GM23338 (cell line): Measurements from ENCODE around the gene TICAM2. TPM values are rescaled to one million over a fixed set of nuclear protein-coding genes. Genes with fewer than 3 reads are reported as not detected.

Source experiments
- ATAC-seq: fragments of 200-7000 bp; cut with Tn5 transposase; 3 replicates; pipeline ENCODE4 v1.9.1; 2020
- DNase-seq: peaks from one replicate; pipeline ENCODE4 v3.0.0-alpha.2; 2015; ENCODE audit warnings: low spot score
- H2AFZ ChIP-seq: fragments of 200-600 bp; sonication (generic); 2 replicates; pipeline ENCODE4 v1.8.0; 2016; ENCODE audit warnings: antibody characterized with exemption, mild to moderate bottlenecking, moderate library complexity
- H3F3A ChIP-seq: fragments of 200-600 bp; sonication (generic); replicated peaks from 2 replicates; pipeline ENCODE4 v1.8.0; 2017; ENCODE audit warnings: antibody characterized with exemption, mixed run types, low read depth
- H3K27ac ChIP-seq: fragments of 200-600 bp; sonication (generic); 2 replicates; pipeline ENCODE4 v1.6.1; 2016; ENCODE audit warnings: low read depth
- H3K27me3 ChIP-seq: fragments of 200-600 bp; sonication (generic); 2 replicates; pipeline ENCODE4 v1.8.0; 2016; ENCODE audit warnings: mild to moderate bottlenecking, mixed run types, moderate library complexity; ENCODE audit not compliant: insufficient read depth
- H3K36me3 ChIP-seq: fragments of 200-600 bp; sonication (generic); 2 replicates; pipeline ENCODE4 v1.8.0; 2016; ENCODE audit warnings: mild to moderate bottlenecking; ENCODE audit not compliant: insufficient read depth
- H3K4me1 ChIP-seq: fragments of 200-600 bp; sonication (generic); 2 replicates; pipeline ENCODE4 v1.8.0; 2016; ENCODE audit warnings: mild to moderate bottlenecking, moderate library complexity; ENCODE audit not compliant: insufficient read depth
- H3K4me2 ChIP-seq: fragments of 200-600 bp; sonication (generic); 2 replicates; pipeline ENCODE4 v1.7.1; 2017; ENCODE audit warnings: mixed run types
- H3K4me3 ChIP-seq: fragments of 200-600 bp; sonication (generic); 2 replicates; pipeline ENCODE4 v1.6.1; 2016; ENCODE audit warnings: mixed run types
- H3K79me2 ChIP-seq: fragments of 200-600 bp; sonication (generic); replicated peaks from 2 replicates; pipeline ENCODE4 v1.8.0; 2017; ENCODE audit warnings: mild to moderate bottlenecking; ENCODE audit not compliant: insufficient read depth
- H3K9me2 ChIP-seq: fragments of 200-600 bp; sonication (generic); 2 replicates; pipeline ENCODE4 v1.8.0; 2017; ENCODE audit not compliant: insufficient read depth
- H4K20me1 ChIP-seq: fragments of 200-600 bp; sonication (generic); replicated peaks from 2 replicates; pipeline ENCODE4 v1.8.0; 2017; ENCODE audit warnings: mild to moderate bottlenecking; ENCODE audit not compliant: insufficient read depth
- H3K27ac Mint-ChIP-seq: 2 replicates; pipeline ENCODE4 v1.8.0; 2020; ENCODE audit warnings: inconsistent platforms, mild to moderate bottlenecking, moderate library complexity, mixed read lengths
- H3K27me3 Mint-ChIP-seq: 3 replicates; pipeline ENCODE4 v1.8.0; 2022; ENCODE audit warnings: low read depth, mild to moderate bottlenecking, moderate library complexity, mixed read lengths, inconsistent platforms; ENCODE audit not compliant: insufficient read depth, poor library complexity
- H3K36me3 Mint-ChIP-seq: 3 replicates; pipeline ENCODE4 v1.8.0; 2021; ENCODE audit warnings: low read depth, mild to moderate bottlenecking, inconsistent platforms, moderate library complexity, mixed read lengths
- H3K4me1 Mint-ChIP-seq: 3 replicates; pipeline ENCODE4 v1.8.0; 2020; ENCODE audit warnings: mild to moderate bottlenecking, inconsistent platforms, mixed read lengths
- H3K4me3 Mint-ChIP-seq: 3 replicates; pipeline ENCODE4 v1.8.0; 2021; ENCODE audit warnings: moderate library complexity, mild to moderate bottlenecking, inconsistent platforms, mixed read lengths
- H3K9me3 Mint-ChIP-seq: 3 replicates; pipeline ENCODE4 v1.8.0; 2020; ENCODE audit warnings: moderate library complexity, mild to moderate bottlenecking, inconsistent platforms, mixed read lengths
- CREB1 ChIP-seq: fragments of 250-450 bp; sonication (Bioruptor Pico); IDR thresholded peaks from 2 replicates; pipeline ENCODE4 v1.5.0; 2020; ENCODE audit warnings: low read depth, mild to moderate bottlenecking, moderate library complexity
- CTCF ChIP-seq, 2 experiments: fragments of 200-600 bp in 1 of 2; sonication (generic) in 1 of 2; conservative IDR thresholded peaks; 2 replicates each; pipeline versions ENCODE4 v1.5.1 to v1.6.1; 2016 to 2017; ENCODE audit warnings: antibody characterized with exemption in 2 of 2, low read depth in 2 of 2, mild to moderate bottlenecking in 2 of 2, moderate library complexity in 1 of 2
- EZH2 ChIP-seq: fragments of 200-600 bp; sonication (generic); IDR thresholded peaks from one replicate; pipeline ENCODE4 v1.8.0; 2017; ENCODE audit warnings: antibody characterized with exemption, mild to moderate bottlenecking, low read depth; ENCODE audit not compliant: unreplicated experiment
- EZH2phosphoT487 ChIP-seq: fragments of 200-600 bp; sonication (generic); IDR thresholded peaks from one replicate; pipeline ENCODE4 v1.8.1; 2018; ENCODE audit warnings: antibody characterized with exemption; ENCODE audit not compliant: unreplicated experiment
- JUNB ChIP-seq: IDR thresholded peaks from one replicate; pipeline ENCODE4 v1.6.1; 2016; ENCODE audit warnings: antibody characterized with exemption; ENCODE audit not compliant: unreplicated experiment
- NANOG ChIP-seq: IDR thresholded peaks from 2 replicates; pipeline ENCODE4 v1.6.1; 2016; ENCODE audit warnings: antibody characterized with exemption, borderline replicate concordance
- POLR2AphosphoS5 ChIP-seq: IDR thresholded peaks from 2 replicates; pipeline ENCODE4 v1.6.1; 2016; ENCODE audit warnings: antibody characterized with exemption, low read depth
- STAT1 ChIP-seq: IDR thresholded peaks from one replicate; pipeline ENCODE4 v1.6.1; 2016; ENCODE audit warnings: antibody characterized with exemption; ENCODE audit not compliant: unreplicated experiment
- ZNF114 ChIP-seq: fragments of 250-450 bp; sonication (Bioruptor Pico); IDR thresholded peaks from 2 replicates; pipeline ENCODE4 v1.5.0; 2020; ENCODE audit warnings: mild to moderate bottlenecking, moderate library complexity
- ZNF331 ChIP-seq: fragments of 250-450 bp; sonication (Bioruptor Pico); IDR thresholded peaks from 2 replicates; pipeline ENCODE4 v1.5.0; 2020; ENCODE audit warnings: low read depth, mild to moderate bottlenecking, moderate library complexity
- polyA plus RNA-seq: library from polyadenylated mRNA; unstranded; fragments of >200 nt; fragmentation: Nextera tagmentation; extraction: Ambion mirVana; gene quantifications from 2 replicates; pipeline ENCODE4 v1.2.1, GENCODE V29; 2016
- total RNA-seq: library from RNA; depleted of rRNA; stranded (reverse); fragments of >200 nt; shearing (Covaris generic); gene quantifications from 2 replicates; pipeline ENCODE4 v1.2.3, GENCODE V29; 2014
- TF ChIP-seq, protein P1 (sequence below): IDR thresholded peaks from one replicate; pipeline ENCODE4 v1.6.1; 2018; ENCODE audit warnings: antibody characterized with exemption; ENCODE audit not compliant: unreplicated experiment
- TF ChIP-seq, protein P2 (sequence below): fragments of 250-450 bp; sonication (Bioruptor Pico); IDR thresholded peaks from 2 replicates; pipeline ENCODE4 v1.5.0; 2020; ENCODE audit warnings: mild to moderate bottlenecking, moderate library complexity
- TF ChIP-seq, protein P3 (sequence below): IDR thresholded peaks from 2 replicates; pipeline ENCODE4 v1.6.1; 2016; ENCODE audit warnings: antibody characterized with exemption

Gene TICAM2
- total and polyA plus RNA-seq, 2 experiments from 2014 or later = 1.0 TPM; not detected in 1

- Mint-ChIP-seq H3K9me3 (no peaks in the 10 kb centered on the region), H3K27ac (no peak overlapping the region), H3K27me3 (no peaks in the 10 kb centered on the region), H3K4me3 (no peak overlapping the region), H3K36me3 (peaks cover 24% of the 10 kb centered on the region), H3K4me1 (peaks cover 9% of the 10 kb centered on the region; the same call in 2 of the 3 replicates)
- Histone ChIP-seq H3K9me2 (no peaks in the 10 kb centered on the region), H2AFZ (no peak overlapping the region), H3F3A (no peaks in the 10 kb centered on the region), H3K79me2 (peaks cover 62% of the 10 kb centered on the region), H3K4me1 (peaks cover 19% of the 10 kb centered on the region), H3K27me3 (no peaks in the 10 kb centered on the region), H3K4me3 (no peak overlapping the region), H3K4me2 (no peak overlapping the region), H4K20me1 (peaks cover 6% of the 10 kb centered on the region; the same call in 1 of the 2 replicates), H3K27ac (no peak overlapping the region), H3K36me3 (peaks cover 17% of the 10 kb centered on the region; the same call in 1 of the 2 replicates)
- TF ChIP-seq EZH2phosphoT487 = no peak
- TF ChIP-seq EZH2 = no peak
- TF ChIP-seq CTCF (conservative IDR thresholded peaks at IDR 0.05; ENCODE audit: low read depth in 2 of 2) = no peak
- no peak for TF ChIP-seq ZNF331
- no peak for TF ChIP-seq NANOG
- no peak for TF ChIP-seq CREB1 (CRISPR knock-in tag)
- TF ChIP-seq, protein P1, sequence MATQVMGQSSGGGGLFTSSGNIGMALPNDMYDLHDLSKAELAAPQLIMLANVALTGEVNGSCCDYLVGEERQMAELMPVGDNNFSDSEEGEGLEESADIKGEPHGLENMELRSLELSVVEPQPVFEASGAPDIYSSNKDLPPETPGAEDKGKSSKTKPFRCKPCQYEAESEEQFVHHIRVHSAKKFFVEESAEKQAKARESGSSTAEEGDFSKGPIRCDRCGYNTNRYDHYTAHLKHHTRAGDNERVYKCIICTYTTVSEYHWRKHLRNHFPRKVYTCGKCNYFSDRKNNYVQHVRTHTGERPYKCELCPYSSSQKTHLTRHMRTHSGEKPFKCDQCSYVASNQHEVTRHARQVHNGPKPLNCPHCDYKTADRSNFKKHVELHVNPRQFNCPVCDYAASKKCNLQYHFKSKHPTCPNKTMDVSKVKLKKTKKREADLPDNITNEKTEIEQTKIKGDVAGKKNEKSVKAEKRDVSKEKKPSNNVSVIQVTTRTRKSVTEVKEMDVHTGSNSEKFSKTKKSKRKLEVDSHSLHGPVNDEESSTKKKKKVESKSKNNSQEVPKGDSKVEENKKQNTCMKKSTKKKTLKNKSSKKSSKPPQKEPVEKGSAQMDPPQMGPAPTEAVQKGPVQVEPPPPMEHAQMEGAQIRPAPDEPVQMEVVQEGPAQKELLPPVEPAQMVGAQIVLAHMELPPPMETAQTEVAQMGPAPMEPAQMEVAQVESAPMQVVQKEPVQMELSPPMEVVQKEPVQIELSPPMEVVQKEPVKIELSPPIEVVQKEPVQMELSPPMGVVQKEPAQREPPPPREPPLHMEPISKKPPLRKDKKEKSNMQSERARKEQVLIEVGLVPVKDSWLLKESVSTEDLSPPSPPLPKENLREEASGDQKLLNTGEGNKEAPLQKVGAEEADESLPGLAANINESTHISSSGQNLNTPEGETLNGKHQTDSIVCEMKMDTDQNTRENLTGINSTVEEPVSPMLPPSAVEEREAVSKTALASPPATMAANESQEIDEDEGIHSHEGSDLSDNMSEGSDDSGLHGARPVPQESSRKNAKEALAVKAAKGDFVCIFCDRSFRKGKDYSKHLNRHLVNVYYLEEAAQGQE = no peak
- TF ChIP-seq, protein P2, sequence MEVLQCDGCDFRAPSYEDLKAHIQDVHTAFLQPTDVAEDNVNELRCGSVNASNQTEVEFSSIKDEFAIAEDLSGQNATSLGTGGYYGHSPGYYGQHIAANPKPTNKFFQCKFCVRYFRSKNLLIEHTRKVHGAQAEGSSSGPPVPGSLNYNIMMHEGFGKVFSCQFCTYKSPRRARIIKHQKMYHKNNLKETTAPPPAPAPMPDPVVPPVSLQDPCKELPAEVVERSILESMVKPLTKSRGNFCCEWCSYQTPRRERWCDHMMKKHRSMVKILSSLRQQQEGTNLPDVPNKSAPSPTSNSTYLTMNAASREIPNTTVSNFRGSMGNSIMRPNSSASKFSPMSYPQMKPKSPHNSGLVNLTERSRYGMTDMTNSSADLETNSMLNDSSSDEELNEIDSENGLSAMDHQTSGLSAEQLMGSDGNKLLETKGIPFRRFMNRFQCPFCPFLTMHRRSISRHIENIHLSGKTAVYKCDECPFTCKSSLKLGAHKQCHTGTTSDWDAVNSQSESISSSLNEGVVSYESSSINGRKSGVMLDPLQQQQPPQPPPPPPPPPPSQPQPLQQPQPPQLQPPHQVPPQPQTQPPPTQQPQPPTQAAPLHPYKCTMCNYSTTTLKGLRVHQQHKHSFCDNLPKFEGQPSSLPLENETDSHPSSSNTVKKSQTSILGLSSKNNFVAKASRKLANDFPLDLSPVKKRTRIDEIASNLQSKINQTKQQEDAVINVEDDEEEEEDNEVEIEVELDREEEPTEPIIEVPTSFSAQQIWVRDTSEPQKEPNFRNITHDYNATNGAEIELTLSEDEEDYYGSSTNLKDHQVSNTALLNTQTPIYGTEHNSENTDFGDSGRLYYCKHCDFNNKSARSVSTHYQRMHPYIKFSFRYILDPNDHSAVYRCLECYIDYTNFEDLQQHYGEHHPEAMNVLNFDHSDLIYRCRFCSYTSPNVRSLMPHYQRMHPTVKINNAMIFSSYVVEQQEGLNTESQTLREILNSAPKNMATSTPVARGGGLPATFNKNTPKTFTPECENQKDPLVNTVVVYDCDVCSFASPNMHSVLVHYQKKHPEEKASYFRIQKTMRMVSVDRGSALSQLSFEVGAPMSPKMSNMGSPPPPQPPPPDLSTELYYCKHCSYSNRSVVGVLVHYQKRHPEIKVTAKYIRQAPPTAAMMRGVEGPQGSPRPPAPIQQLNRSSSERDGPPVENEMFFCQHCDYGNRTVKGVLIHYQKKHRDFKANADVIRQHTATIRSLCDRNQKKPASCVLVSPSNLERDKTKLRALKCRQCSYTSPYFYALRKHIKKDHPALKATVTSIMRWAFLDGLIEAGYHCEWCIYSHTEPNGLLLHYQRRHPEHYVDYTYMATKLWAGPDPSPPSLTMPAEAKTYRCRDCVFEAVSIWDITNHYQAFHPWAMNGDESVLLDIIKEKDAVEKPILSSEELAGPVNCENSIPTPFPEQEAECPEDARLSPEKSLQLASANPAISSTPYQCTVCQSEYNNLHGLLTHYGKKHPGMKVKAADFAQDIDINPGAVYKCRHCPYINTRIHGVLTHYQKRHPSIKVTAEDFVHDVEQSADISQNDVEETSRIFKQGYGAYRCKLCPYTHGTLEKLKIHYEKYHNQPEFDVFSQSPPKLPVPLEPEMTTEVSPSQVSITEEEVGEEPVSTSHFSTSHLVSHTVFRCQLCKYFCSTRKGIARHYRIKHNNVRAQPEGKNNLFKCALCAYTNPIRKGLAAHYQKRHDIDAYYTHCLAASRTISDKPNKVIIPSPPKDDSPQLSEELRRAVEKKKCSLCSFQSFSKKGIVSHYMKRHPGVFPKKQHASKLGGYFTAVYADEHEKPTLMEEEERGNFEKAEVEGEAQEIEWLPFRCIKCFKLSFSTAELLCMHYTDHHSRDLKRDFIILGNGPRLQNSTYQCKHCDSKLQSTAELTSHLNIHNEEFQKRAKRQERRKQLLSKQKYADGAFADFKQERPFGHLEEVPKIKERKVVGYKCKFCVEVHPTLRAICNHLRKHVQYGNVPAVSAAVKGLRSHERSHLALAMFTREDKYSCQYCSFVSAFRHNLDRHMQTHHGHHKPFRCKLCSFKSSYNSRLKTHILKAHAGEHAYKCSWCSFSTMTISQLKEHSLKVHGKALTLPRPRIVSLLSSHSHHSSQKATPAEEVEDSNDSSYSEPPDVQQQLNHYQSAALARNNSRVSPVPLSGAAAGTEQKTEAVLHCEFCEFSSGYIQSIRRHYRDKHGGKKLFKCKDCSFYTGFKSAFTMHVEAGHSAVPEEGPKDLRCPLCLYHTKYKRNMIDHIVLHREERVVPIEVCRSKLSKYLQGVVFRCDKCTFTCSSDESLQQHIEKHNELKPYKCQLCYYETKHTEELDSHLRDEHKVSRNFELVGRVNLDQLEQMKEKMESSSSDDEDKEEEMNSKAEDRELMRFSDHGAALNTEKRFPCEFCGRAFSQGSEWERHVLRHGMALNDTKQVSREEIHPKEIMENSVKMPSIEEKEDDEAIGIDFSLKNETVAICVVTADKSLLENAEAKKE (CRISPR knock-in tag) = no peak
- TF ChIP-seq, protein P3, sequence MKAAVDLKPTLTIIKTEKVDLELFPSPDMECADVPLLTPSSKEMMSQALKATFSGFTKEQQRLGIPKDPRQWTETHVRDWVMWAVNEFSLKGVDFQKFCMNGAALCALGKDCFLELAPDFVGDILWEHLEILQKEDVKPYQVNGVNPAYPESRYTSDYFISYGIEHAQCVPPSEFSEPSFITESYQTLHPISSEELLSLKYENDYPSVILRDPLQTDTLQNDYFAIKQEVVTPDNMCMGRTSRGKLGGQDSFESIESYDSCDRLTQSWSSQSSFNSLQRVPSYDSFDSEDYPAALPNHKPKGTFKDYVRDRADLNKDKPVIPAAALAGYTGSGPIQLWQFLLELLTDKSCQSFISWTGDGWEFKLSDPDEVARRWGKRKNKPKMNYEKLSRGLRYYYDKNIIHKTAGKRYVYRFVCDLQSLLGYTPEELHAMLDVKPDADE = no peak
- no peak for TF ChIP-seq STAT1
- no peak for TF ChIP-seq JUNB
- TF ChIP-seq ZNF114 = no peak
- TF ChIP-seq POLR2AphosphoS5 = no peak
- ATAC-seq (no peak), DNase-seq (no peak)
Measured at GRCh38 chr5:115621365-115621900, 19.2 kb upstream of the TICAM2 start.
